Suprapubic skin (tissue), 4 donors: ENCODE data around the gene DSP. TPM values are rescaled to one million over a fixed set of nuclear protein-coding genes. Genes with fewer than 3 reads are reported as not detected.
A peak's percentile ranks its signal among the peaks of the same experiment; 100 is the strongest.

Source experiments
- DNase-seq, 2 donors: peaks; one replicate each; pipeline ENCODE4 v3.0.0-alpha.2; 2019; ENCODE audit warnings: low spot score in 2 of 2
- H3K27ac ChIP-seq: fragments of 200-600 bp; sonication (generic); one replicate; pipeline ENCODE4 v1.5.1; 2019
- H3K27me3 ChIP-seq: fragments of 200-600 bp; sonication (generic); one replicate; pipeline ENCODE4 v1.5.1; 2019
- H3K36me3 ChIP-seq: fragments of 200-600 bp; sonication (generic); one replicate; pipeline ENCODE4 v1.5.1; 2019
- H3K4me1 ChIP-seq: fragments of 200-600 bp; sonication (generic); one replicate; pipeline ENCODE4 v1.5.1; 2019
- H3K4me3 ChIP-seq: fragments of 200-600 bp; sonication (generic); one replicate; pipeline ENCODE4 v1.5.1; 2019; ENCODE audit warnings: mild to moderate bottlenecking
- H3K9me3 ChIP-seq: fragments of 200-600 bp; sonication (generic); one replicate; pipeline ENCODE4 v1.5.1; 2019
- EP300 ChIP-seq: sonication (generic); formaldehyde crosslinking; IDR thresholded peaks from one replicate; pipeline ENCODE4 v1.6.1; 2017; ENCODE audit warnings: antibody characterized with exemption
- POLR2A ChIP-seq, 2 donors: fragments of 450-650 bp; IDR thresholded peaks; one replicate each; pipeline ENCODE4 v1.6.1; 2017; ENCODE audit warnings: antibody characterized with exemption in 2 of 2, mild to moderate bottlenecking in 2 of 2, moderate library complexity in 2 of 2
- POLR2AphosphoS5 ChIP-seq, 3 donors: sonication (generic); formaldehyde crosslinking; IDR thresholded peaks; one replicate each; pipeline ENCODE4 v1.6.1; 2017; ENCODE audit warnings: antibody characterized with exemption in 3 of 3
- WGBS: methylation state at CpG from one replicate; pipeline ENCODE4 v1.1.5; 2018; 5-methylcytosine and 5-hydroxymethylcytosine counted together
- total RNA-seq, 4 donors: library from RNA; depleted of rRNA; stranded (reverse); fragments of >200 nt; gene quantifications; one replicate each; pipeline ENCODE4 v1.1.0, GENCODE V29; 2016
- TF ChIP-seq, protein P1 (sequence below), 2 donors: fragments of 200-600 bp in 1 of 2; fragments of 450-650 bp in 1 of 2; sonication (generic) in 1 of 2; IDR thresholded peaks; one replicate each; pipeline ENCODE4 v1.5.1; 2016 to 2019; ENCODE audit warnings: antibody characterized with exemption in 2 of 2, mild to moderate bottlenecking in 1 of 2, moderate library complexity in 1 of 2

The DSP gene
- total RNA-seq, 4 donors from 2014 or later = 1,704 to 2,508 (median 2,195) TPM

DNA sequence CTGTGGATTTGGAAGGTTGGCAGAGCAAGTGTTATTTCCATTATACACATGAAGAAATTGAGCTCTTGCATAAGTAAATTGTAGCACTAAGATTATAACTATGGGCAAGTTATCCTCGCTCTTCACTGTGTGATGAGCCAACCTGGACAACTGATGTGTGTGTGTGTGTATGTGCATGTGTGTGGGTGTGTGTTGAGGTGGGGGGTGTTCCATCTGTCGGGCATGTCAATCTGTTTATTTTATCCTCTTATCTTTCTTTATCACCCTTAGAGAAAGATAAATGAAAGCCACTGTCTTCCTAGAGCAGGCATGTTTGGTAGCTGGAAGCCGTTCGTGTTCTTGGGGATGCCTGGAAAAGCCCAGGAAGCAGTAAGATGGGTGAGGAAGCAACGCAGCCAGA lies 3.0 kb upstream of the DSP start:
- no peak for TF ChIP-seq EP300
- TF ChIP-seq, protein P1, sequence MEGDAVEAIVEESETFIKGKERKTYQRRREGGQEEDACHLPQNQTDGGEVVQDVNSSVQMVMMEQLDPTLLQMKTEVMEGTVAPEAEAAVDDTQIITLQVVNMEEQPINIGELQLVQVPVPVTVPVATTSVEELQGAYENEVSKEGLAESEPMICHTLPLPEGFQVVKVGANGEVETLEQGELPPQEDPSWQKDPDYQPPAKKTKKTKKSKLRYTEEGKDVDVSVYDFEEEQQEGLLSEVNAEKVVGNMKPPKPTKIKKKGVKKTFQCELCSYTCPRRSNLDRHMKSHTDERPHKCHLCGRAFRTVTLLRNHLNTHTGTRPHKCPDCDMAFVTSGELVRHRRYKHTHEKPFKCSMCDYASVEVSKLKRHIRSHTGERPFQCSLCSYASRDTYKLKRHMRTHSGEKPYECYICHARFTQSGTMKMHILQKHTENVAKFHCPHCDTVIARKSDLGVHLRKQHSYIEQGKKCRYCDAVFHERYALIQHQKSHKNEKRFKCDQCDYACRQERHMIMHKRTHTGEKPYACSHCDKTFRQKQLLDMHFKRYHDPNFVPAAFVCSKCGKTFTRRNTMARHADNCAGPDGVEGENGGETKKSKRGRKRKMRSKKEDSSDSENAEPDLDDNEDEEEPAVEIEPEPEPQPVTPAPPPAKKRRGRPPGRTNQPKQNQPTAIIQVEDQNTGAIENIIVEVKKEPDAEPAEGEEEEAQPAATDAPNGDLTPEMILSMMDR (IDR thresholded peaks at IDR 0.05) = no peak
- TF ChIP-seq POLR2A (IDR thresholded peaks at IDR 0.05) = no peak
- no peak for TF ChIP-seq POLR2AphosphoS5 (IDR thresholded peaks at IDR 0.05)
- Histone ChIP-seq H3K4me1 (peaks cover 32% of the 10 kb centered on the region), H3K27ac (peak overlapping the region; percentile 41), H3K4me3 (no peak overlapping the region), H3K9me3 (no peaks in the 10 kb centered on the region), H3K36me3 (no peaks in the 10 kb centered on the region), H3K27me3 (peaks cover 54% of the 10 kb centered on the region)
- DNase-seq = no peak
- 54% methylated on average over 5 of the region's 5 CpGs for WGBS

- H3K4me1 ChIP-seq = peaks cover 32% of the 10 kb centered on the region
- no peak for DNase-seq
- TF ChIP-seq POLR2AphosphoS5 (IDR thresholded peaks at IDR 0.05) (peak in 1 of 3 donors; percentile 44), POLR2A (IDR thresholded peaks at IDR 0.05) (no peak)
- H3K27me3 ChIP-seq = peaks cover 54% of the 10 kb centered on the region
- H3K36me3 ChIP-seq = no peaks in the 10 kb centered on the region
- WGBS = 15% methylated on average over 17 of the region's 17 CpGs
- peak overlapping the region; percentile 70 for H3K4me3 ChIP-seq
- H3K27ac ChIP-seq = peak overlapping the region; percentile 98
- H3K9me3 ChIP-seq = no peaks in the 10 kb centered on the region
Observed at GRCh38 chr6:7540595-7540994, 876 bp upstream of the DSP start.

- Histone ChIP-seq H3K27ac (peak overlapping the region; percentile 98), H3K36me3 (no peaks in the 10 kb centered on the region), H3K4me3 (peak overlapping the region; percentile 70), H3K4me1 (peaks cover 32% of the 10 kb centered on the region), H3K9me3 (no peaks in the 10 kb centered on the region), H3K27me3 (peaks cover 47% of the 10 kb centered on the region)
- DNase-seq = no peak
- TF ChIP-seq POLR2AphosphoS5 (IDR thresholded peaks at IDR 0.05) (no peak), EP300 (no peak), POLR2A (IDR thresholded peaks at IDR 0.05) (no peak)
- TF ChIP-seq, protein P1 (IDR thresholded peaks at IDR 0.05) = no peak
- under 1% methylated on average over 26 of the region's 80 CpGs for WGBS
Observed at GRCh38 chr6:7542065-7542873, 798 bp downstream of the DSP start.

- no peaks in the 10 kb centered on the region for H3K36me3 ChIP-seq
- peak overlapping the region; percentile 70 for H3K4me3 ChIP-seq
- H3K9me3 ChIP-seq = no peaks in the 10 kb centered on the region
- TF ChIP-seq, protein P1 (IDR thresholded peaks at IDR 0.05) = no peak
- peak in 1 of 3 donors; percentile 34 for TF ChIP-seq POLR2AphosphoS5 (IDR thresholded peaks at IDR 0.05)
- peak overlapping the region; percentile 98 for H3K27ac ChIP-seq
- H3K27me3 ChIP-seq = peaks cover 47% of the 10 kb centered on the region
- WGBS = 6% methylated on average over 19 of the region's 32 CpGs
- peaks cover 35% of the 10 kb centered on the region for H3K4me1 ChIP-seq
- DNase-seq = peak; percentile 83 to 85
Observed at GRCh38 chr6:7542874-7543624, 1.6 kb downstream of the DSP start.

GRCh38 chr6:7543789-7544424 lies 2.4 kb downstream of the DSP start:
- peak in 1 of 3 donors; percentile 38 for TF ChIP-seq POLR2AphosphoS5 (IDR thresholded peaks at IDR 0.05)
- TF ChIP-seq, protein P1 (IDR thresholded peaks at IDR 0.05) = no peak
- 31% methylated on average over 13 of the region's 13 CpGs for WGBS
- DNase-seq = no peak
- H3K4me1 ChIP-seq = peaks cover 36% of the 10 kb centered on the region
- peak overlapping the region; percentile 70 for H3K4me3 ChIP-seq
- no peaks in the 10 kb centered on the region for H3K9me3 ChIP-seq
- peak overlapping the region; percentile 98 for H3K27ac ChIP-seq
- H3K27me3 ChIP-seq = peaks cover 44% of the 10 kb centered on the region
- no peaks in the 10 kb centered on the region for H3K36me3 ChIP-seq
